ENCODE results near the gene TIAM1. TPM values are rescaled to one million over a fixed set of nuclear protein-coding genes. Genes with fewer than 3 reads are reported as not detected.
A peak's percentile ranks its signal among the peaks of the same experiment; 100 is the strongest.

Gene TIAM1
- total and polyA plus RNA-seq, 2 donors from 2014 or later: 4.6 to 30.0 TPM

- Histone ChIP-seq H3K9me3 (ENCODE audit: control insufficient read depth in 2 of 3, insufficient read depth in 1 of 3, low read length in 3 of 3) (no peaks in the 10 kb centered on the region), H3K4me3 (ENCODE audit: low read length in 3 of 3) (no peak overlapping the region), H3K36me3 (ENCODE audit: control insufficient read depth in 2 of 3, insufficient read depth in 3 of 3, low read length in 3 of 3) (no peaks in the 10 kb centered on the region), H3K27me3 (ENCODE audit: control insufficient read depth, insufficient read depth, low read length) (no peaks in the 10 kb centered on the region), H3K9ac (ENCODE audit: low read length in 3 of 3) (no peak overlapping the region), H3K4me1 (ENCODE audit: control insufficient read depth in 2 of 3, insufficient read depth in 2 of 3, low read depth in 1 of 3, low read length in 3 of 3) (no peaks in the 10 kb centered on the region), H3K27ac (ENCODE audit: low read depth in 2 of 2, low read length in 2 of 2) (no peak overlapping the region)
- FAIRE-seq: no peak
- intact Hi-C loops (cut with DNase I): no loop called here
- TF ChIP-seq CTCF (IDR thresholded peaks at IDR 0.05; ENCODE audit: borderline replicate concordance, extremely low read depth, insufficient read depth): no peak
- DNase-seq: peak in 1 of 5 donors; percentile 13
These were observed 121.9 kb downstream of the TIAM1 start for GRCh38 chr21:31222142-31222541.

GRCh38 chr21:31221043-31221442, 123.0 kb downstream of the TIAM1 start:
- DNase-seq (peak in 4 of 5 donors; percentile 52 to 74 (median 64)), FAIRE-seq (no peak)
- intact Hi-C loops (cut with DNase I): no loop called here
- Histone ChIP-seq H3K4me1 (ENCODE audit: control insufficient read depth in 2 of 3, insufficient read depth in 2 of 3, low read depth in 1 of 3, low read length in 3 of 3) (no peaks in the 10 kb centered on the region), H3K36me3 (ENCODE audit: control insufficient read depth in 2 of 3, insufficient read depth in 3 of 3, low read length in 3 of 3) (no peaks in the 10 kb centered on the region), H3K4me3 (ENCODE audit: low read length in 3 of 3) (no peak overlapping the region), H3K27ac (ENCODE audit: low read depth in 2 of 2, low read length in 2 of 2) (no peak overlapping the region), H3K9me3 (ENCODE audit: control insufficient read depth in 2 of 3, insufficient read depth in 1 of 3, low read length in 3 of 3) (no peaks in the 10 kb centered on the region), H3K27me3 (ENCODE audit: control insufficient read depth, insufficient read depth, low read length) (no peaks in the 10 kb centered on the region), H3K9ac (ENCODE audit: low read length in 3 of 3) (no peak overlapping the region)
- TF ChIP-seq CTCF (IDR thresholded peaks at IDR 0.05; ENCODE audit: borderline replicate concordance, extremely low read depth, insufficient read depth): no peak

- no peaks in the 10 kb centered on the region for H3K9me3 ChIP-seq (ENCODE audit: control insufficient read depth in 2 of 3, insufficient read depth in 1 of 3, low read length in 3 of 3)
- intact Hi-C loops (cut with DNase I): no loop called here
- no peak overlapping the region for H3K27ac ChIP-seq (ENCODE audit: low read depth in 2 of 2, low read length in 2 of 2)
- no peaks in the 10 kb centered on the region for H3K36me3 ChIP-seq (ENCODE audit: control insufficient read depth in 2 of 3, insufficient read depth in 3 of 3, low read length in 3 of 3)
- H3K27me3 ChIP-seq (ENCODE audit: control insufficient read depth, insufficient read depth, low read length): no peaks in the 10 kb centered on the region
- FAIRE-seq (no peak), DNase-seq (no peak)
- H3K4me3 ChIP-seq (ENCODE audit: low read length in 3 of 3): no peak overlapping the region
- no peak for TF ChIP-seq CTCF (IDR thresholded peaks at IDR 0.05; ENCODE audit: borderline replicate concordance, extremely low read depth, insufficient read depth)
- H3K4me1 ChIP-seq (ENCODE audit: control insufficient read depth in 2 of 3, insufficient read depth in 2 of 3, low read depth in 1 of 3, low read length in 3 of 3): no peaks in the 10 kb centered on the region
- no peak overlapping the region for H3K9ac ChIP-seq (ENCODE audit: low read length in 3 of 3)
These were observed 123.5 kb downstream of the TIAM1 start for GRCh38 chr21:31220575-31220974.

All from kidney (tissue), 14 donors.